HepG2 (cell line): ENCODE data around the gene LIPE. TPM values are rescaled to one million over a fixed set of nuclear protein-coding genes. Genes with fewer than 3 reads are reported as not detected.

Experiments
- HDAC2 ChIP-seq: sonication (generic); formaldehyde crosslinking; IDR thresholded peaks from 2 replicates; pipeline ENCODE4 v1.4.0; 2020; ENCODE audit warnings: missing genetic modification reagents
- KDM2A ChIP-seq: sonication (generic); formaldehyde crosslinking; IDR thresholded peaks from 2 replicates; pipeline ENCODE4 v1.4.0; 2020; ENCODE audit warnings: low read depth, missing genetic modification reagents, borderline replicate concordance
- KIAA2018 ChIP-seq: sonication (generic); formaldehyde crosslinking; IDR thresholded peaks from 2 replicates; pipeline ENCODE4 v1.5.0; 2020; ENCODE audit warnings: mild to moderate bottlenecking, missing genetic modification reagents, borderline replicate concordance
- KLF13 ChIP-seq: sonication (generic); formaldehyde crosslinking; IDR thresholded peaks from 2 replicates; pipeline ENCODE4 v1.4.0; 2020; ENCODE audit warnings: mild to moderate bottlenecking, missing genetic modification reagents
- MEF2D ChIP-seq: sonication (generic); formaldehyde crosslinking; IDR thresholded peaks from 2 replicates; pipeline ENCODE4 v1.5.1; 2020; ENCODE audit warnings: mild to moderate bottlenecking, missing genetic modification reagents
- MYC ChIP-seq: sonication (generic); formaldehyde crosslinking; IDR thresholded peaks from 2 replicates; pipeline ENCODE4 v1.9.0; 2021; ENCODE audit warnings: missing genetic modification reagents, borderline replicate concordance
- NAIF1 ChIP-seq: sonication (generic); formaldehyde crosslinking; IDR thresholded peaks from 2 replicates; pipeline ENCODE4 v1.5.0; 2020; ENCODE audit warnings: mild to moderate bottlenecking, missing genetic modification reagents, borderline replicate concordance
- PAF1 ChIP-seq: IDR thresholded peaks from 2 replicates; pipeline ENCODE4 v1.6.1; 2016; ENCODE audit warnings: missing genetic modification reagents, missing compliant biosample characterization
- POGZ ChIP-seq: sonication (generic); formaldehyde crosslinking; IDR thresholded peaks from 2 replicates; pipeline ENCODE4 v1.4.0; 2020; ENCODE audit warnings: mild to moderate bottlenecking, missing genetic modification reagents
- RBAK ChIP-seq: sonication (generic); formaldehyde crosslinking; IDR thresholded peaks from 2 replicates; pipeline ENCODE4 v1.5.1; 2020; ENCODE audit warnings: mild to moderate bottlenecking, missing genetic modification reagents
- RCOR2 ChIP-seq: IDR thresholded peaks from 2 replicates; pipeline ENCODE4 v1.6.1; 2016; ENCODE audit warnings: missing biosample characterization, missing genetic modification reagents
- SALL1 ChIP-seq: sonication (generic); formaldehyde crosslinking; IDR thresholded peaks from 2 replicates; pipeline ENCODE4 v1.8.0; 2022; ENCODE audit warnings: mild to moderate bottlenecking, missing genetic modification reagents
- SP2 ChIP-seq: sonication (generic); formaldehyde crosslinking; IDR thresholded peaks from 2 replicates; pipeline ENCODE4 v1.5.1; 2020; ENCODE audit warnings: mild to moderate bottlenecking, missing genetic modification reagents
- U2AF2 ChIP-seq: fragments of 200-400 bp; formaldehyde crosslinking; IDR thresholded peaks from 2 replicates; pipeline ENCODE4 v1.6.1; 2017; ENCODE audit warnings: low read depth, mild to moderate bottlenecking, low read length
- ZNF136 ChIP-seq: sonication (generic); formaldehyde crosslinking; IDR thresholded peaks from 2 replicates; pipeline ENCODE4 v1.8.1; 2022; ENCODE audit warnings: low read depth, mild to moderate bottlenecking, moderate library complexity, missing genetic modification reagents
- ZNF34 ChIP-seq: sonication (generic); formaldehyde crosslinking; IDR thresholded peaks from 2 replicates; pipeline ENCODE4 v1.4.0; 2020; ENCODE audit warnings: mild to moderate bottlenecking, missing genetic modification reagents, borderline replicate concordance
- ZNF558 ChIP-seq: sonication (generic); formaldehyde crosslinking; IDR thresholded peaks from 2 replicates; pipeline ENCODE4 v1.9.0; 2022; ENCODE audit warnings: mild to moderate bottlenecking, missing genetic modification reagents, borderline replicate concordance
- ZNF772 ChIP-seq: sonication (generic); formaldehyde crosslinking; IDR thresholded peaks from 2 replicates; pipeline ENCODE4 v1.5.0; 2020; ENCODE audit warnings: mild to moderate bottlenecking, missing genetic modification reagents
- ZUFSP ChIP-seq: sonication (generic); formaldehyde crosslinking; IDR thresholded peaks from 2 replicates; pipeline ENCODE4 v1.9.0; 2021; ENCODE audit warnings: missing genetic modification reagents, mild to moderate bottlenecking, borderline replicate concordance
- polyA plus RNA-seq, 8 experiments: library from polyadenylated mRNA; depleted of rRNA in 3 of 8; stranded (reverse) in 7 of 8; unstranded in 1 of 8; fragments of >200 nt; fragmentation: Illumina TruSeq in 4 of 8; extraction: Trizol in 4 of 8; gene quantifications; 2 replicates each; pipeline versions ENCODE4 v1.2.1 to v1.2.3, GENCODE V29; 2011 to 2016; ENCODE audit warnings: low read depth in 4 of 8, missing spikeins in 1 of 8, mixed read lengths in 1 of 8; ENCODE audit not compliant: insufficient read depth in 1 of 8
- total RNA-seq, 5 experiments: library from RNA; depleted of rRNA; stranded (reverse); fragments of >200 nt; fragmentation: Illumina TruSeq; extraction: Trizol; gene quantifications; 2 replicates each; pipeline ENCODE4 v1.2.3, GENCODE V29; 2016; ENCODE audit warnings: low read depth in 1 of 5
- TF ChIP-seq, protein P1 (sequence below): sonication (generic); formaldehyde crosslinking; IDR thresholded peaks from 2 replicates; pipeline ENCODE4 v1.4.0; 2020; ENCODE audit warnings: low read depth, mild to moderate bottlenecking, missing genetic modification reagents

LIPE gene
- total and polyA plus RNA-seq, 2 of the 13 experiments (the other 11 are each of a cell fraction or from before 2014, with no cell fraction given), result not detected

DNA sequence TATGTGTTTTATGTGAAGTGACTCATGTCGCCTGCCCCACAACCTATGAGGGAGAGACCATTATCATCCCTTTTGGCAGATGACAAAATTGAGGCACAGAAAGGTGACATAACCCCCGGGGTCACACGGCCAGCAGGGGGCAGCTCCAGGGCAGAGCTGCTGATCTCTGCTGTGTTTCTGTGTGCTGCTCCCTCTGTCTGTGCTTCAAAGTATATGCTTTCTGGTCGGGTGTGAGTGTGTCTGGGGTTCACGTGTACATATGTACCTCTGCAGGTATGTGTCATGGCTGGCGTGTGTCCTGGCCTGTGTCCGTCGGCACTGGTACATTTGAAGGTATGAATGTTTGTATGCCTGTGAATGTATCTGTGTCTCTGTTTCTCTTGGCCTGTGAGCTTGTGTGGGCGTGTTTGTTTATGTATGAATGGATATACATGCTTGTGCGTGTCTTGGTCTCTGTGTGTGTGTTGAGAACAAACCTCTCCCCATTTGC, 7.1 kb downstream of the LIPE start (continued):
- no peak for TF ChIP-seq ZNF772 (CRISPR knock-in tag)
- TF ChIP-seq PAF1 (CRISPR knock-in tag), result no peak
- peak; percentile 71 for TF ChIP-seq SALL1 (CRISPR knock-in tag)
- no peak for TF ChIP-seq ZNF558 (CRISPR knock-in tag)
- TF ChIP-seq ZUFSP (CRISPR knock-in tag), result no peak
- TF ChIP-seq SP2 (CRISPR knock-in tag), result no peak
- no peak for TF ChIP-seq U2AF2
- TF ChIP-seq POGZ (CRISPR knock-in tag), result peak; percentile 22; the same call in 1 of the 2 replicates
- peak; percentile 72; the same call in 1 of the 2 replicates for TF ChIP-seq RCOR2 (CRISPR knock-in tag)
- no peak for TF ChIP-seq ZNF136 (CRISPR knock-in tag)
- no peak for TF ChIP-seq ZNF34 (CRISPR knock-in tag)
- 0 out of 2 replicates have a peak, but pooled peaks have one; percentile 17 for TF ChIP-seq MEF2D (CRISPR knock-in tag)
- TF ChIP-seq, protein P1, sequence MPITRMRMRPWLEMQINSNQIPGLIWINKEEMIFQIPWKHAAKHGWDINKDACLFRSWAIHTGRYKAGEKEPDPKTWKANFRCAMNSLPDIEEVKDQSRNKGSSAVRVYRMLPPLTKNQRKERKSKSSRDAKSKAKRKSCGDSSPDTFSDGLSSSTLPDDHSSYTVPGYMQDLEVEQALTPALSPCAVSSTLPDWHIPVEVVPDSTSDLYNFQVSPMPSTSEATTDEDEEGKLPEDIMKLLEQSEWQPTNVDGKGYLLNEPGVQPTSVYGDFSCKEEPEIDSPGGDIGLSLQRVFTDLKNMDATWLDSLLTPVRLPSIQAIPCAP (CRISPR knock-in tag), result no peak
- no peak for TF ChIP-seq NAIF1 (CRISPR knock-in tag)
- peak; percentile 62; the same call in 1 of the 2 replicates for TF ChIP-seq KDM2A
- no peak for TF ChIP-seq RBAK
- peak; percentile 23; the same call in 1 of the 2 replicates for TF ChIP-seq MYC
- TF ChIP-seq HDAC2 (CRISPR knock-in tag), result peak; percentile 72; the same call in 1 of the 2 replicates
- TF ChIP-seq KIAA2018 (CRISPR knock-in tag), result no peak
- TF ChIP-seq KLF13, result no peak
